Upper lobe of right lung (tissue), 1 donor: Measurements from ENCODE around the gene GALNTL6. TPM values are rescaled to one million over a fixed set of nuclear protein-coding genes. Genes with fewer than 3 reads are reported as not detected.

ENCODE experiments used
- ATAC-seq: fragments of 200-7000 bp; cut with Tn5 transposase; one replicate; pipeline ENCODE4 v1.9.1; 2020; ENCODE audit warnings: mild to moderate bottlenecking, moderate library complexity
- DNase-seq: peaks from one replicate; pipeline ENCODE4 v3.0.0-alpha.2; 2020
- H3K27ac ChIP-seq: fragments of 200-600 bp; one replicate; pipeline ENCODE4 v1.8.0; 2022
- H3K27me3 ChIP-seq: fragments of 200-600 bp; one replicate; pipeline ENCODE4 v1.8.0; 2022; ENCODE audit warnings: mild to moderate bottlenecking
- H3K36me3 ChIP-seq: fragments of 200-600 bp; one replicate; pipeline ENCODE4 v1.8.0; 2022
- H3K4me1 ChIP-seq: fragments of 200-600 bp; one replicate; pipeline ENCODE4 v1.8.0; 2022
- H3K4me3 ChIP-seq: fragments of 200-600 bp; one replicate; pipeline ENCODE4 v1.8.0; 2022; ENCODE audit warnings: mild to moderate bottlenecking
- H3K9me3 ChIP-seq: fragments of 200-600 bp; one replicate; pipeline ENCODE4 v1.8.0; 2022
- intact Hi-C: fragments of 100-400 bp; cut with DNase I; formaldehyde crosslinking; loops from one replicate; pipeline ENCODE4 v1.11.0; 2022
- total RNA-seq: library from RNA; stranded (reverse); fragmentation: NEBNext Ultra II Directional; extraction: Animal tissue kit (Norgen Biotek cat#: 25700); gene quantifications from one replicate; pipeline ENCODE4 v1.2.1, GENCODE V29; 2021
- TF ChIP-seq, protein P1 (sequence below): fragments of 200-600 bp; IDR thresholded peaks from one replicate; pipeline ENCODE4 v1.8.0; 2022; ENCODE audit warnings: antibody characterized with exemption
- donor health status: DM: no; HTN: yes; CAD: no; lungs with severe emphysema.

GALNTL6 gene
- total RNA-seq, 1 donor from 2014 or later: 0.20 TPM

DNA sequence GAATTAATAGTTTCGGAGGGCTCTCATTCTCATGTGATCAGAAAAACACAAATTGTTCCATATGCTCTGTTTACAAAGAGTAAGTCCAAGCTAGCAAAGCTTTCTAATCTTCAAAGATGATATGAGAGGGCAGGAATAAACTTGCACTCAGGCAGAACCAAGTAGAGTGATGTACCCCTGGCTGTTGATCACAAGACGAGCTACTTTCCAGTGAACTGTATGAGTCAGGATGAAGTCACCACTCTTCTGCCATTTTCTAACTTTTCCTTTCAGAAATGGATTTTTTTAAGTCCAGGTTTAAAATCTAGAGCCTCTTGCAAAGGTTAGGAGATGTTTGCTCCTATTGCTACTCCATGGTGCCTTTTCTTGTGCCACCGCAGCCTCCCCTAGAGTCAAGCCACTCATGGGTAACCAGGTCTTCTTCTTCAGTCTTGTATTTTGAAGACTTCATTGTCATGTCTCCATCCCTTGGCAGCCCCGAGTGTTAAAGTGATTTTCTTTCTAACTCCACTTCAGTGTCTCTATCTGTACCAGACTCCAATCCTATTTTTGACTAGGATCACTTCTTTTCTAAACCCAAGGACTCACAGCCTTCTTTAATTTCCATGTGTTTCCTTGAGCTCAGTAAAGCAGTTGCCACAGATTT lies 1183.5 kb downstream of the GALNTL6 start:
- TF ChIP-seq, protein P1, sequence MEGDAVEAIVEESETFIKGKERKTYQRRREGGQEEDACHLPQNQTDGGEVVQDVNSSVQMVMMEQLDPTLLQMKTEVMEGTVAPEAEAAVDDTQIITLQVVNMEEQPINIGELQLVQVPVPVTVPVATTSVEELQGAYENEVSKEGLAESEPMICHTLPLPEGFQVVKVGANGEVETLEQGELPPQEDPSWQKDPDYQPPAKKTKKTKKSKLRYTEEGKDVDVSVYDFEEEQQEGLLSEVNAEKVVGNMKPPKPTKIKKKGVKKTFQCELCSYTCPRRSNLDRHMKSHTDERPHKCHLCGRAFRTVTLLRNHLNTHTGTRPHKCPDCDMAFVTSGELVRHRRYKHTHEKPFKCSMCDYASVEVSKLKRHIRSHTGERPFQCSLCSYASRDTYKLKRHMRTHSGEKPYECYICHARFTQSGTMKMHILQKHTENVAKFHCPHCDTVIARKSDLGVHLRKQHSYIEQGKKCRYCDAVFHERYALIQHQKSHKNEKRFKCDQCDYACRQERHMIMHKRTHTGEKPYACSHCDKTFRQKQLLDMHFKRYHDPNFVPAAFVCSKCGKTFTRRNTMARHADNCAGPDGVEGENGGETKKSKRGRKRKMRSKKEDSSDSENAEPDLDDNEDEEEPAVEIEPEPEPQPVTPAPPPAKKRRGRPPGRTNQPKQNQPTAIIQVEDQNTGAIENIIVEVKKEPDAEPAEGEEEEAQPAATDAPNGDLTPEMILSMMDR: no peak
- H3K9me3 ChIP-seq: no peaks in the 10 kb centered on the region
- no peak for DNase-seq
- H3K27ac ChIP-seq: no peak overlapping the region
- no peaks in the 10 kb centered on the region for H3K36me3 ChIP-seq
- no peaks in the 10 kb centered on the region for H3K27me3 ChIP-seq
- no peak overlapping the region for H3K4me3 ChIP-seq
- intact Hi-C loops: no loop called here
- no peak for ATAC-seq
- no peaks in the 10 kb centered on the region for H3K4me1 ChIP-seq

DNA sequence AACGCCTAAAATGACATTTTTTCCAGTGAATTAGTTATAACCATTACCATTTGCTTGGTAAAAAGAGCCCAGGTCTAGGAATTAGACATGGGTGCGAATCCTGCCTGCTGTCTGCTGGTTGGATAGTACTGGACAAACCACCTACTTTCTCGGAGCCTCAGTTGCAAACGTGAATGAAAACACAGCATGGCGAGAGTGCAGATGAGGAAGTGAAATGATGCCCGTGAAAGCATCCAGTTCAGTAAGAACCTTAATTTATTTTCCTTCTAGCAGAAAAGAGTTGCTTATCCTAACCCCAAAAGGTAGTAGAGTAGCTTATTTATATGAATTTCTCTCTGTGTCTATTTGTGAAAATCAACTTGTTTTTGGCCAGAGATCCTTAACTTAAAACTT lies 1184.0 kb downstream of the GALNTL6 start:
- Histone ChIP-seq H3K27ac (no peak overlapping the region), H3K4me1 (no peaks in the 10 kb centered on the region), H3K27me3 (no peaks in the 10 kb centered on the region), H3K9me3 (no peaks in the 10 kb centered on the region), H3K36me3 (no peaks in the 10 kb centered on the region), H3K4me3 (no peak overlapping the region)
- TF ChIP-seq, protein P1: no peak
- ATAC-seq: no peak
- no peak for DNase-seq
- intact Hi-C loops: no loop called here

DNA sequence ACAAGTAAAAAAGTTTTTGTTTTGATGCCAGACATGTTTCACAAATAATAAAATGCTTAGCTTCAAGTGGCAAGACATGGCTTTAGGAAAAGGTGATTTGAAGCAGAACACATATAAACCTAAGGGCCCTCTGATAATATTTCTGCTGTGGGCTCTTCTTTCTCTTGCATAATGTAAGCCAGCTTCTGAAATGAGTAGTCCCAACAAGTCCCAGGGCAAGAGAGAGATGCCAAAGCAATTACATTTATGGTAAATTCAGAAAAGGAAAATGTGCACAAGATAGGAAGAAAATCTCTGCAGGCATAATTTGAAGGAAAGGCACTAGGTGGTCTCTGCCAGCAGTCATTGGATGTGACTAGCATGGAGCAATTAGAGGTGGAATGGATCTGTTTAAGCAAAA lies 1184.7 kb downstream of the GALNTL6 start:
- DNase-seq (no peak), ATAC-seq (no peak)
- Histone ChIP-seq H3K9me3 (no peaks in the 10 kb centered on the region), H3K4me3 (no peak overlapping the region), H3K4me1 (no peaks in the 10 kb centered on the region), H3K36me3 (no peaks in the 10 kb centered on the region), H3K27me3 (no peaks in the 10 kb centered on the region), H3K27ac (no peak overlapping the region)
- intact Hi-C loops: no loop called here
- TF ChIP-seq, protein P1: no peak

DNA sequence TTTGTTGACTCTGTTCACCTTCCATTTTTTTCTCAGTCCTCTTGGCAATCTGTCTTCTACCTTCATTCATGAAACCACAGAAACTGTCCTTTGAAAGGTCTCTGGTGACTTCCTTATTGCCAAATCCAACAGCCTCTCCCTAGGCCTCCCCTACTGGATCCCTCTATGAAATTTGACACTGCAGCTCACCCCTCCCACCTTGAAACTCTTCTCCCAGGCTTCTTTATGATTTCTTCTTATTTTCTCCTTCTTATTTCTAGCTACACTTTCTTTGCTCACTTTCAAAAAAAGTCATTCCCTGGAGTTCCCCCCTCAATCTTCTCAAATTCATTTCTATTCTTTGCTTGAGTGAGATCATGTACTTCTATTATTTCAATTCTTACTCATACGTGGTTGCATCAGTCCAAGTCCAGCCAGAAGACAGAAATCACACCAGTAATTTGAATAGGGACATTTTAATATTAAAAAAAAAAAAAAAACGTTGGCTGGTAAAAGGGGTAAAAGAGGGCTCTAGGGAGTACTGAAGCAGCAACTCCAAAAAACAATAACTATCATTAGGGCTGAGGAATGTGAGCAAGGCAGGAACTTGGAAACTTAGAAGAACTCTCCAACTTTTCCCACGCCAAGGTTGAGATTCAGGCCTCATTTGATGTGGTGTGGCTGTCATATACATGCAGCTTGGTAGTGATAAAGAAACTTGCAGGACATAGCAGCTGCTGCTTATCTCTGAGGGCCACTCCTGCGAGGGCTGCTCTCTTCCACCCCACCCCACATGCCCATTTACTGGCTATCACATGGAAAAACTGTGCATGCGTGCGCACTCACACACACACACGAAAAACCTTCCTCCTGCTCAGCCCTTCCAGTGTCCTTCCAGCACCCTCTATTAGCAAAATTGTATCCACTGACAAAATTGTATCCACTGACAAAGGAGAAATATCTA lies 1185.6 kb downstream of the GALNTL6 start:
- ATAC-seq (no peak), DNase-seq (no peak)
- TF ChIP-seq, protein P1: no peak
- Histone ChIP-seq H3K36me3 (no peaks in the 10 kb centered on the region), H3K4me1 (no peaks in the 10 kb centered on the region), H3K27me3 (no peaks in the 10 kb centered on the region), H3K9me3 (no peaks in the 10 kb centered on the region), H3K27ac (no peak overlapping the region), H3K4me3 (no peak overlapping the region)
- intact Hi-C loops: no loop called here

DNA sequence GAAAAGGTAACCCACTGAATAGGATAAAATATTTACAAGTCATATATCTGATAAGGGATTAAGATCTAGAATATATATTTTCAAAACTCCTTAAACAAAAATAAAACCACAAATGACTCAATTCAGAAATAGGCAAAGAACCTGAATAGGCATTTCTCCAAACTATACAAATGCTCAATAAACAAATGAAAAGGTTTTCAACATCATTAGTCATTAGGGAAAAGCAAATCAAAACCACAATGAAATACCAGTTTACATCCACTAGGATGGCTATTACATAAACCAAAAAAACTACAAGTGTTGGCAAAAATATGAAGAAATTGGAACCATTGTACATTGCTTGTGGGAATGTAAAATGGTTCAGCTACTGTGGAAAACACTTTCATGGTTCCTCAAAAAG lies 1188.4 kb downstream of the GALNTL6 start:
- H3K36me3 ChIP-seq: no peaks in the 10 kb centered on the region
- no peak for DNase-seq
- H3K4me1 ChIP-seq: no peaks in the 10 kb centered on the region
- H3K4me3 ChIP-seq: no peak overlapping the region
- no peak for ATAC-seq
- no peak overlapping the region for H3K27ac ChIP-seq
- intact Hi-C loops: no loop called here
- TF ChIP-seq, protein P1: no peak
- H3K9me3 ChIP-seq: no peaks in the 10 kb centered on the region
- H3K27me3 ChIP-seq: no peaks in the 10 kb centered on the region
